C4-2B (cell line): ENCODE data around the gene NOXA1.
"Not testable (repeated sequence)": the region's sequence is repeated elsewhere in the genome, so short reads cannot be mapped to it uniquely, and the experiment has no call there.

Experiments
- H3K27ac ChIP-seq: fragments of 450-650 bp; 2 replicates; pipeline ENCODE4 v1.5.1; 2017
- CTCF ChIP-seq: fragments of 450-650 bp; conservative IDR thresholded peaks from 2 replicates; pipeline ENCODE4 v1.5.1; 2017; ENCODE audit warnings: mild to moderate bottlenecking
- ZFX ChIP-seq: fragments of 450-650 bp; IDR thresholded peaks from 2 replicates; pipeline ENCODE4 v1.6.1; 2017

Gene NOXA1

GRCh38 chr9:137422604-137423513, at the start of gene NOXA1, which contains the start of gene EXD3:
Gene NOXA1, plus strand, starts transcription at chr9:137423393. Its CDS starts 137 bp downstream, at chr9:137423530.
Gene EXD3, minus strand, starts transcription at chr9:137423162. Its CDS starts 27,805 bp downstream, at chr9:137395357.
- H3K27ac ChIP-seq = peak within 1 kb of the TSS; percentile 81

GRCh38 chr9:137373611-137373980, 49.6 kb upstream of the NOXA1 start:
- no peak overlapping the region for H3K27ac ChIP-seq
- no peak for TF ChIP-seq ZFX
- no peak for TF ChIP-seq CTCF

More at GRCh38 chr9:137422604-137423513, at the start of gene NOXA1, which contains the start of gene EXD3:
- peak; percentile 96 for TF ChIP-seq ZFX
- TF ChIP-seq CTCF = peak; percentile 98

- H3K27ac ChIP-seq = no peak overlapping the region
- TF ChIP-seq ZFX = no peak
Measured at GRCh38 chr9:137374131-137374845, 48.9 kb upstream of the NOXA1 start.

GRCh38 chr9:137375321-137376058, 47.7 kb upstream of the NOXA1 start:
- H3K27ac ChIP-seq = no peak overlapping the region
- TF ChIP-seq ZFX = no peak

- H3K27ac ChIP-seq = no peak overlapping the region
- TF ChIP-seq CTCF = no peak
- TF ChIP-seq ZFX = no peak
Measured at GRCh38 chr9:137376386-137376785, 46.8 kb upstream of the NOXA1 start.

- H3K27ac ChIP-seq = not testable (repeated sequence)
Measured at GRCh38 chr9:137378688-137379410, 44.3 kb upstream of the NOXA1 start.

GRCh38 chr9:137379761-137380161, 43.4 kb upstream of the NOXA1 start:
- no peak overlapping the region for H3K27ac ChIP-seq
- TF ChIP-seq CTCF = no peak
- no peak for TF ChIP-seq ZFX

- TF ChIP-seq CTCF (no peak), ZFX (no peak)
Measured at GRCh38 chr9:137380171-137380570, 43.0 kb upstream of the NOXA1 start.

More at GRCh38 chr9:137380171-137380570, 43.0 kb upstream of the NOXA1 start:
- no peak overlapping the region for H3K27ac ChIP-seq
